Hematopoietic multipotent progenitor cell treated with erythropoietin and hydrocortisone succinate and interleukin-3 and kit ligand, for 15 days (in vitro differentiated cells): ENCODE data around the gene KCNJ14.
"Not testable (repeated sequence)": the region's sequence is repeated elsewhere in the genome, so short reads cannot be mapped to it uniquely, and the experiment has no call there.

Source experiments
- DNase-seq: peaks from one replicate; pipeline ENCODE4 v3.0.0-alpha.2; 2015; ENCODE audit warnings: low spot score

The KCNJ14 gene

GRCh38 chr19:48488478-48488877, 33.1 kb downstream of the KCNJ14 start:
- DNase-seq = not testable (repeated sequence)

- peak; percentile 79 for DNase-seq
Observed at GRCh38 chr19:48489608-48490216, 34.3 kb downstream of the KCNJ14 start.

GRCh38 chr19:48490981-48491792, 35.8 kb downstream of the KCNJ14 start:
- DNase-seq = peak; percentile 50

GRCh38 chr19:48491793-48492123, 36.4 kb downstream of the KCNJ14 start:
- no peak for DNase-seq

- DNase-seq = peak; percentile 93
Observed at GRCh38 chr19:48492925-48493717, 37.7 kb downstream of the KCNJ14 start.

- no peak for DNase-seq
Observed at GRCh38 chr19:48493718-48494401, 38.5 kb downstream of the KCNJ14 start.

GRCh38 chr19:48495396-48495795, 40.0 kb downstream of the KCNJ14 start:
- no peak for DNase-seq

GRCh38 chr19:48496959-48497727, 41.8 kb downstream of the KCNJ14 start:
- DNase-seq = no peak

GRCh38 chr19:48497728-48498594, 42.6 kb downstream of the KCNJ14 start:
- DNase-seq = no peak

- DNase-seq = no peak
Observed at GRCh38 chr19:48498595-48499311, 43.4 kb downstream of the KCNJ14 start.

GRCh38 chr19:48499316-48500090, 44.1 kb downstream of the KCNJ14 start:
- DNase-seq = no peak

GRCh38 chr19:48500830-48501493, 45.6 kb downstream of the KCNJ14 start:
- DNase-seq = no peak

GRCh38 chr19:48501494-48502349, 46.3 kb downstream of the KCNJ14 start:
- peak; percentile 24 for DNase-seq

- DNase-seq = no peak
Observed at GRCh38 chr19:48502350-48503018, 47.1 kb downstream of the KCNJ14 start.

- peak; percentile 58 for DNase-seq
Observed at GRCh38 chr19:48506138-48506733, 50.9 kb downstream of the KCNJ14 start.

- no peak for DNase-seq
Observed at GRCh38 chr19:48507911-48508439, 52.6 kb downstream of the KCNJ14 start.
